HFFc6 (cell line): Measurements from ENCODE around the gene PARD3. TPM values are rescaled to one million over a fixed set of nuclear protein-coding genes. Genes with fewer than 3 reads are reported as not detected.

Experiments
- DNase-seq: peaks from one replicate; pipeline ENCODE4 v3.0.0-alpha.2; 2018
- H3K27ac Mint-ChIP-seq: 2 replicates; pipeline ENCODE4 v1.8.0; 2020; ENCODE audit warnings: mild to moderate bottlenecking, mixed read lengths
- H3K27me3 Mint-ChIP-seq: 2 replicates; pipeline ENCODE4 v1.8.0; 2021; ENCODE audit warnings: mild to moderate bottlenecking, moderate library complexity, mixed read lengths; ENCODE audit not compliant: insufficient read depth
- H3K36me3 Mint-ChIP-seq: 2 replicates; pipeline ENCODE4 v1.8.0; 2021; ENCODE audit warnings: low read depth, mixed read lengths
- H3K4me1 Mint-ChIP-seq: 2 replicates; pipeline ENCODE4 v1.8.0; 2020; ENCODE audit warnings: low read depth, mixed read lengths
- H3K4me3 Mint-ChIP-seq: 2 replicates; pipeline ENCODE4 v1.8.0; 2020; ENCODE audit warnings: mild to moderate bottlenecking, moderate library complexity, mixed read lengths
- H3K9me3 Mint-ChIP-seq: 2 replicates; pipeline ENCODE4 v1.8.0; 2020; ENCODE audit warnings: mild to moderate bottlenecking, mixed read lengths
- CTCF ChIP-seq: fragments of 200-600 bp; sonication (generic); IDR thresholded peaks from 2 replicates; pipeline ENCODE4 v1.5.0; 2021; ENCODE audit warnings: antibody characterized with exemption, mild to moderate bottlenecking
- total RNA-seq, 6 experiments: library from RNA; stranded (reverse); fragmentation: NEBNext Ultra II Directional; extraction: Animal tissue kit (Norgen Biotek cat#: 25700); gene quantifications; 2 replicates in 1 of 6; 3 replicates in 5 of 6; pipeline ENCODE4 v1.2.3, GENCODE V29; 2021

Gene PARD3
- total RNA-seq, 6 experiments from 2014 or later = 19.9 to 24.3 (median 23.1) TPM

- peak; percentile 74 for DNase-seq
- TF ChIP-seq CTCF = no peak
- Mint-ChIP-seq H3K36me3 (no peaks in the 10 kb centered on the region), H3K4me1 (peaks cover 19% of the 10 kb centered on the region), H3K27ac (no peak overlapping the region; the same call in 1 of the 2 replicates), H3K9me3 (no peaks in the 10 kb centered on the region), H3K4me3 (no peak overlapping the region), H3K27me3 (peaks cover 3% of the 10 kb centered on the region; the same call in 1 of the 2 replicates)
Observed at GRCh38 chr10:34137955-34138354, 677.1 kb downstream of the PARD3 start.

GRCh38 chr10:34137201-34137600 is 677.9 kb downstream of the PARD3 start:
- no peak overlapping the region for H3K27ac Mint-ChIP-seq
- TF ChIP-seq CTCF = no peak
- no peaks in the 10 kb centered on the region for H3K9me3 Mint-ChIP-seq
- no peaks in the 10 kb centered on the region for H3K36me3 Mint-ChIP-seq
- H3K27me3 Mint-ChIP-seq = peaks cover 2% of the 10 kb centered on the region; the same call in 1 of the 2 replicates
- no peak for DNase-seq
- H3K4me3 Mint-ChIP-seq = no peak overlapping the region
- peaks cover 19% of the 10 kb centered on the region for H3K4me1 Mint-ChIP-seq

- H3K9me3 Mint-ChIP-seq = no peaks in the 10 kb centered on the region
- H3K4me1 Mint-ChIP-seq = peaks cover 28% of the 10 kb centered on the region
- no peak overlapping the region for H3K27ac Mint-ChIP-seq
- H3K4me3 Mint-ChIP-seq = no peak overlapping the region
- H3K36me3 Mint-ChIP-seq = peaks cover under 1% of the 10 kb centered on the region; the same call in 1 of the 2 replicates
- no peak for DNase-seq
- TF ChIP-seq CTCF = no peak
- peaks cover 1% of the 10 kb centered on the region; the same call in 1 of the 2 replicates for H3K27me3 Mint-ChIP-seq
Observed at GRCh38 chr10:34135515-34135914, 679.6 kb downstream of the PARD3 start.

- peaks cover 27% of the 10 kb centered on the region for H3K4me1 Mint-ChIP-seq
- H3K36me3 Mint-ChIP-seq = peaks cover 8% of the 10 kb centered on the region
- no peak for DNase-seq
- no peak overlapping the region for H3K4me3 Mint-ChIP-seq
- H3K27ac Mint-ChIP-seq = no peak overlapping the region
- TF ChIP-seq CTCF = no peak
- H3K27me3 Mint-ChIP-seq = peaks cover 1% of the 10 kb centered on the region; the same call in 1 of the 2 replicates
- no peaks in the 10 kb centered on the region for H3K9me3 Mint-ChIP-seq
Observed at GRCh38 chr10:34134602-34135001, 680.5 kb downstream of the PARD3 start.

- peaks cover 8% of the 10 kb centered on the region for H3K36me3 Mint-ChIP-seq
- DNase-seq = no peak
- H3K9me3 Mint-ChIP-seq = no peaks in the 10 kb centered on the region
- peaks cover 1% of the 10 kb centered on the region; the same call in 1 of the 2 replicates for H3K27me3 Mint-ChIP-seq
- no peak overlapping the region for H3K4me3 Mint-ChIP-seq
- peaks cover 18% of the 10 kb centered on the region for H3K4me1 Mint-ChIP-seq
- H3K27ac Mint-ChIP-seq = no peak overlapping the region
- TF ChIP-seq CTCF = no peak
Observed at GRCh38 chr10:34133406-34133805, 681.7 kb downstream of the PARD3 start.

GRCh38 chr10:34131152-34131551 is 683.9 kb downstream of the PARD3 start:
- no peak overlapping the region for H3K27ac Mint-ChIP-seq
- peaks cover 1% of the 10 kb centered on the region; the same call in 1 of the 2 replicates for H3K27me3 Mint-ChIP-seq
- no peaks in the 10 kb centered on the region for H3K9me3 Mint-ChIP-seq
- DNase-seq = no peak
- H3K4me1 Mint-ChIP-seq = peaks cover 18% of the 10 kb centered on the region
- no peak overlapping the region for H3K4me3 Mint-ChIP-seq
- H3K36me3 Mint-ChIP-seq = peaks cover 8% of the 10 kb centered on the region
- TF ChIP-seq CTCF = no peak
